GM19397 (cell line): ENCODE results near the gene ZFAND2A.
"Not testable (repeated sequence)": the region's sequence is repeated elsewhere in the genome, so short reads cannot be mapped to it uniquely, and the experiment has no call there.

Source experiments
- ATAC-seq: cut with Tn5 transposase; IDR thresholded peaks from one replicate; pipeline ENCODE4 v1.9.1; 2021; ENCODE audit warnings: mild to moderate bottlenecking, moderate library complexity; ENCODE audit not compliant: unreplicated experiment

ZFAND2A gene

DNA sequence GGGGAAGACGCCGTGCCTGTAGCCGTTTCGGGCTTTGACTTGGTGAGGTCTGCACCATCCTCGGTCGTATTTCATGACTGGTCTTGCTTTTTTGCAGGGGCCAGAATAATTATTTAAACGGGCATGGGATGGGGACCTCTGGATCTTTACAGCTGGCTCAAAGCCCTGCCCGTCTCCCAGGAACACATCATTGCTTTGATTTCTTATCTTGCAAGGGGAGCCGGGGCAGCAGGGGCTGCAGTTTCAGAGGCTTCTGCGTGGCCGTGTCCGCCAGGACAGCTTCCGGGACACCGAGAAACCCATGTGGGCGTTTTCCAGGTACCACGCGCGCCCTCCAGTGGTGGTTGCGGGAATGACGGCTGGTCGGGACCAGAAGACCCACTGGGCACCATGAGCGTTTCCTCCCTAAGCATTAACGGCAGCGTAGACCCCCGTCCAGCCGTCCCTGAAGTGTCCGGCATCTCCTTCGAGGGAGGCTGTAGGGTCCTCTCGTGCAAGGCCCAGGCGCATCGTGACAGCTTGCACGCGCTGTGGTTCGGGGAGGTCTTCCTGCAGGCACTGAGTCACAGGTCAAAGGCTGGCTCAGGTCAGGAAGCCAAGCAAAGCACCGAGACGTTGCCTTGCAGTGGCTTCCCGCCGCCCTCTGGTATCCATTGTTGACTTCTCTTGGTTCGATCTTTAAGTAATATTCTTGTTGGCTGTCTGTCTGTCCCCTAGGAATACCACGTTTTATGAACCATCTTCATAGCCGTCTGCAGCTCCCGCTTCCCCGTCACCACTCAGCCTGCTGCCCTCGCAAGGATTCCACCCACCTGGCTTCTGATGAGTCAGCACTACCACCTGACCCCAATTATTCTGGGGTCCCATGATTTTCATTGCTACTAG, 16.2 kb upstream of the ZFAND2A start:
- ATAC-seq: no peak

DNA sequence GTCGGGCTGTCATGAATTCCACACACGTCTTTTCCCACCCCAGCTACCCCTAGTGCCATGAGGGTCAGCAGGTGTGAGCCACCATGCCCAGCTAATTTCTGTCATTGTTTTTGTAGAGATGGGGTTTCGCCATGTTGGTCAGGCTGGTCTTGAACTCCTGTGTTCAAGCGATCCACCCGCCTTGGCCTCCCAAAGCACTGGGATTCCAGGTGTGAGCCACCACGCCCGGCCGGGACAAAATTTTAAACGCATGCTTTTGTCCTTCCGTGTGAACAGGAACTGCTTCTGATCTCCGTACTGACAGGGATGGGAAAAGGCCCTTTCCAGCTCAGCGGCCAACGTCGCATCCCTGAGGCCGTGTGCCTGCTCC, 15.6 kb upstream of the ZFAND2A start:
- no peak for ATAC-seq

DNA sequence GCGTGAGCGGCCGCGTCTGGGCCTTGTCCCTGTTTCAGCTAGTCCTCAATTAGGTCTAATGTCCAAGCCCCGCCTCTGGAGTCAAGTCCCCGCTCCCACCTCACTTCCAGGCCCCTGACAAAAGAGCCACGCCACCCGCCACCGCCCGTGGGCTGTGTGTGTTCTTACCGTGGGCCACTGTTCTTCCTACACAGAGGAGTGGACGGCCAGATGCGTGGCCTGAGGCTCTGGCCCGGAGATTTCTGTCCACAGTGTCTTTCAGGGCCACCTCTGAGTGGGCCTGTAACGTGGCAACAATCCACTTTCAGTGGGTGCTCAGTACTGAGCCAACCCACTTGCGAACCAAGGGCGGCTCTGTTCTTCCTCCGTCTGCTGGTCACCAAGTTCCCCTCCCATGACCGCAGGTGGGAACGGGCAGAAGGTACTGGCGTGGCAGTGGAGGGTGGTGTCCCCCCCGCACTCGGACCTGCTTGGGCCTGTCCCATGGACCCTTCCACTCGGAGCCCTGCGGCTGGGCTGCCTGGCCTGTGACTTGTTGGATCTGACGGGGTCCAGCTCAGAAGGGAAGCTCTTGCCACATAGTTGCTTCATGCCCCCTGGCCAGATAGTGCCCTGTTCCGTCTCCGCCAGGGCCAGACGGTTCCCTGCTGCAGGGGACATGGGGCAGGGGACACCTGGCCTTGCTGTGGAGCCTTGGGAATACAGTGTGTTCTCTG, 15.0 kb upstream of the ZFAND2A start:
- no peak for ATAC-seq

DNA sequence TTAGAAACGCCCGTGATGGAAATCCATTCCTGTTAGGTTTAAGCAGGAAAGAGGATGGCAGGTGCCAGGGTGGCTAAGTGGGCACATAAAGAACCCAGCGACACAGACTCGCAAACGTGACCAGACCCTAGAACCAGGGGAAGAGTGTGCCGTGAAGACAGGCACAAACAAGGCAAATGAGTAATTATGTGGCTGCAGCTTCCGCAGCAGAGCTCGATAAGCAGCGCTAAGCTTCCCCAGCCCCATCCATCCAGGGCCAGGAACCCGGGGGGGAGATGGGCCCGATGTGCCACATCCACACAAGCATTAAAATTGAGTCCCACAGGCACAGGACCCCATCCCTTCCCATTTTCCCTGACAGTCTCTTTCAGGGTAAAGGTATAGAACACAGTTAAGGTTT, 14.0 kb upstream of the ZFAND2A start:
- ATAC-seq: no peak

DNA sequence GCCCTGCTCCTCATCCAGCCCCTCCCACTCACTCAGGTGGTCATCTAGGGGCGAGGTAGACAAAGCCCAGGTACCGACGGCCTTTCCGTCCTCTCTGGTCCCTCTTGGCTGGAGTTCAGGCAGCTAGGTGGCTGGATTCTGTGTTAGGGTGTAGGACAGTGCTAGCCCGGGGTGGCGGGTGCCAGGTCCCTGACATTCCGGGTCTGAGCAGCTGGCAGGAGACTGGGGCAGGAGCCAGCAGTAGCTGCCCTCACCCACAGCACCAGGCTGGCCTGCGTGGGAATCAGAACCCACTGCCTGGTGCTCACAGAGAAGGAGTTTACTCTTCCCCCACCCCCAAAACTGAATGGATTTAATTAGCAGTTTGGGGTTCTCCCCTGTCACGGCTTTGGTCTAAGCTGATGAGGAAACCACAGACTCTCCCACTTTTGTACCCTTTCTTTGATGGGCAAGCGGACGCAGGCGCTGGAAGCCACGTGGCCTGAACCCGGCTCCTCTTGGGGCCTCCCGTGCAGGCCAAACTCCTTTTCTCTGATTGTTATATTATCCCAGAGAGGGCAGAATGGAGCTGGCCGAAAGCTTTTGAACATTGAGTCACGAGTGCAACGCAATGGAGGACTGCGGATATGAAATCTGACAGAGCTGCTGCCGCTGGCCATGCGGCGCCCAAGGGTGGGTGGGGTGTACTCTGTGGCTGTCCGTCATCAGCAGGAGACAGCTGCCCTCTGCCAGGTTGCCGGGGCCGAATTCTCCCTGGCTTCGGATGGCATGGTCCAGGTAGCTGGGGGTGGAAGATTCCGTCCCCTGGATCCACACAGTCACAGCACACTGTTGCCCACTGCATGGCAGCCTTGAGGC, 12.9 kb upstream of the ZFAND2A start:
- no peak for ATAC-seq

DNA sequence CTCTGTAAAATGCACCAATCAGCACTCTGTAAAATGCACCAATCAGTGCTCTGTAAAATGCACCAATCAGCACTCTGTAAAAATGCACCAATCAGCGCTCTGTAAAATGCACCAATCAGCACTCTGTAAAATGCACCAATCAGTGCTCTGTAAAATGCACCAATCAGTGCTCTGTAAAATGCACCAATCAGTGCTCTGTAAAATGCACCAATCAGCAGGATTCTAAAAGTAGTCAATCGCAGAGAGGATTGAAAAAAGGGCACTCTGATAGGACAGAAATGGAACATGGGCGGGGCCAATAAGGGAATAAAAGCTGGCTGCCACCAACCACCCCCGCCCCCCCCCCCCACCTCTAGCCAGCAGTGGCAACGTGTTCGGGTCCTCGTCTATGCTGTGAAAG, 11.5 kb upstream of the ZFAND2A start:
- not testable (repeated sequence) for ATAC-seq

DNA sequence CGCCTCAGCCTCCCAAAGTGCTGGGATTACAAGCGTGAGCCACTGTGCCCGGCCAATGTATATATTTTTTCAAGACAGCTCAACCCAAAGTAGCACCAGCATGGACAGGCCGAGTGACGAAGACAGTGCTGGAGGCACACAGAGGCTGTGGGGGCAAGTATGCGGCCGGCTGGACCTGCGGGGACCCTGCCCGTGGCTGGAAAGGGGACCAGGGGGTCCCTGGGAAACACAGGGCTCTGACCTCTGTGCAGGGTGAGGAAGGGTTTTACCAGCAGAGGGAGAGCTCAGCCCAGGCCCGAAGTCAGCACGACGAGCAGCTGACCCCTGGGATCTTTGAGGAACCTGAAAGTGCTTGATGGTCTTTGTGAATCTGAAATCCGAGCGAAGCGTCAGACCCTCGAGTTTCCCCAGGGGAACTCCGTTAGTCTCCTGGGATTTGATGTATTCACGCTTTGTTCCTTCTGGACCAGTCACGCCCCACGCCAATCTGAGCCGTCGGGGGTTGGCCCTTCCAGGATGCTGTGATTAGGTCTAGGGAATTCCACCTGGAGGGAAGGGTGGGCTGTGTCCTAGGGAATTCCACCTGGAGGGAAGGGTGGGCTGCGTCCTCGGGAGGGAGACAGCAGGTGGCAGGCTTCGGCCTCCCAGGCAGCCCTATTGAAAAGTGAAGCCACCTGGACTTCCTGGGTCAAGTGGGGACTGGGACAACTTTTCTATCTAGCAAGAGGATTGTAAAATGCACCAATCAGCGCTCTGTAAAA, 10.9 kb upstream of the ZFAND2A start:
- no peak for ATAC-seq

DNA sequence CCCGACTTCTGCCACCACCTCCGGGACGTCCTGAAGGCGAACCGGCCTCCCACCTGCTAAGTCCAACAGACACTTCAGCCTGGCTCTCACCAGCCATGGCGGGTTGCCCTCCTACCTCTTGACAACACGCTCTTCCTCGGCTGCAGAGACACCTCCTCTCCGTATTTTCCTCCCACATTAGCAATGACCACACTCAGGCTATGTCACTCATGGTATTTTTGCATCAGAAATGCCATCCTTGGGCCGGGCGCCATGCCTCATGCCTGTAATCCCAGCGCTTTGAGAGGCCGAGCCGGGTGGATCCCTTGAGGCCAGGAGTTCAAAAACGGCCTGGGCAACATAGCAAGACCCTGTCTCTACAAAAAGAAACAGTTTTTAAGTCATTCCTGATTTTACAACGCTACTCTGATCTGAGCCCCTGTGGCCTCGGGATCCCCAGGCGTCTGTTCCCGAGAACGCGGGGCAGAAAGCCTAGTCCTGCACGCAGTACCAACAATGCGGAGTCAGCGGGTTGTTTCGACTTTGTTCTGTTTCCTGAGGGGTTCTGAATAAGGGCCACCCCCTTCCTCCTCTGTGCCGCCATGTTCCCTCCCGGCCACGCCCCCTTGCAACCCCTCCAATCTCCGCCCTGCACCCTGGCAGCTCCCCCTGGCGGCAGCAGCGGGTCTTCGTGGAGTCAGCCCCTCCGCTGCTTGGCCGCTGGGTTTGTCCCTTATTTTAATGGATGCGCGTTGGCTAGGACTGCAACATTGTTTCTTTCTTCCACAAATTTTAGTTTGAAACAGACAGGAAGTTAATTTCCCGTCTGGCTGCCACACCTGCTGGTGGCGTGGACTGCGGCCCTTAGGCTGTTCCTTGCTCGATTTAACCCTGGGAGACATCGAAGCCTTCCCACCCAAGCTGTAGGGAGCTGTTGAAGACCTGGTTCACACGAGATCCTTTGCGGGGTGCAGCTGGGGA, 9.7 kb upstream of the ZFAND2A start:
- peak; percentile 89 for ATAC-seq

DNA sequence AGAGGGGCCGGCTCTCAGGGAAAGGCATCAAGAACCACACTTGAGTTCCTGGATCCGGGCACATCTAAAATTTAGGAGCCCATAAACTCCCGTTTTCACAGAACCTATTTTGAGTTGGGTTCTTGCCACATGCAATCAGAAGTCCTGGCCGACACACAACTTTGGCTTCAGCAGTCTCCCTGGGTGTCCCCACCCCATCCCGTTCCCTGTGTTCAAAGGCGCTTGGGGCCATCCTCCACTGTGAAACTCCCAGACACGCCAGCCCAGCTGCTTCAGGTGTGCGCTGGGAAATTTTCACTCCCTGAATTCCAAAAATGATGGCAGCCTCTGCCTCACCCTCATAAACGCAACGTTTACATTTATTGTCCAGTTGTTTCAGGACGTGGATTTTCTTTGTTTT, 8.4 kb upstream of the ZFAND2A start:
- ATAC-seq: no peak

DNA sequence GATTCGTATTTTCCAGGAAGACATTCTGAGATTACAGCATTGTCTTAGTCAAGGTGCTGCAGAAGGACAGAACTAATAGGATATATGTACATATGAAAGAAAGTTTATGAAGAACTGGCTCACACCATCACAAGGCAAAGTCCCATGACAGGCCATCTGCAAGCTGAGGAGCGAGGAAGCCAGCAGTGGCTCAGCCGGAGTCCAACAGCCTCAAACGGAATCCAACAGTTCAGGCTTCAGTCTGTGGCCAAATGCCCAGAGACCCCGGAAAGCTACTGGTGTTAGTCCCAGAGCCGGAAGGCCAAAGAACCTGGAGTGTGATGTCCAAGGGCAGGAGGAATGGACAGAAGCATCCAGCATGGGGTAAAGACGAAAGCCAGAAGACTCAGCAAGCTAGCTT, 4.4 kb upstream of the ZFAND2A start:
- no peak for ATAC-seq

DNA sequence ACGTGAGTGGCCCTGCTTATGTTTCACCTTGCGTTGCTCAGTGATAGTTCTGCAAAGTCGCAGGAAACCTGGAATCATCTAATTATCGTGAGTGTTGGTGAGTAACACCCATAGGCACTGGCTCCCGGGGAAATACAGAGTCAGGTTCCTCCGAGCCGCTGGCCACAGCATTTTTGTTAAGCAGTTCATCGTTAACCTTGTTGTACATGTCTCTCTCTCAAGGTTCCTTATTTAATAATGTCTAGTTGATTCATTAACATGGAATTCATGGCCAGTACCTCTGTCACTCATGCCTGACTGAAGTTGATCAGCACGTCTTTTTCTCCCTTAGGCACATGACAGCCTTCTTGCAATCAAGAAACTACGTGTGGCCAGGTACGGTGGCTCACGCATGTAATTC, 3.1 kb upstream of the ZFAND2A start:
- ATAC-seq: no peak

DNA sequence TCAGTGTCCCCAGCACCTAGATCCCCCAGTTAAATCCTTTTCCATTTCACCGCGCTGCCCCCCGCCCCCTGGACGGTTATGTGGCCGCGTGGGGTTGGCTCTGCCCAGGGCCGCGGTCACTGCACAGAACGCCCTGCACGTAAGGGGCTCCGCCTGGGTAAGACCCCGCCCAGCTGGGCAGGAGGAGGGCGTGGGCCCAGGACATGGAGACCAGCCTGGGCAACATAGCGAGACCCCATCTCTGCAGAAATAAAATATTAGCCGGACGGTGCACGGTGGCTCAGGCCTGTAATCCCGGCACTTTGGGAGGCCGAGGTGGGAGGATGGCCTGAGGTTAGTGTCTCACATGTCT, 650 bp upstream of the ZFAND2A start:
- ATAC-seq: no peak

DNA sequence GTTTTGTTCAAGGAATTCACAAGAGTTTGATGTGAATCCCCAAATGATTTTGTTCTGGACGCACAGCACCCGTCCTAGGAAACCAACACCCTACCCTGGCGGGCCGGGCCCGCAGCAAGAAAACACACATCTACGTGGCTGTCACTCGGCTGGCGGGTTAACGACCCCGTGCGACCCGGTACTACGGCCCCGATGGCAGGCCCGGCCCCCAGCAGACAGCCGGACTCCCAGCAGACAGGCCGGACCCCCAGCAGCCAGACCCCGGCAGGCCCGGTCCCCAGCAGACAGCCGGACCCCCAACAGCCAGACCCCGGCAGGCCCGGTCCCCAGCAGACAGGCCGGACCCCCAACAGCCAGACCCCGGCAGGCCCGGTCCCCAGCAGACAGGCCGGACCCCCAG, 765 bp downstream of the ZFAND2A start:
- ATAC-seq: not testable (repeated sequence)

DNA sequence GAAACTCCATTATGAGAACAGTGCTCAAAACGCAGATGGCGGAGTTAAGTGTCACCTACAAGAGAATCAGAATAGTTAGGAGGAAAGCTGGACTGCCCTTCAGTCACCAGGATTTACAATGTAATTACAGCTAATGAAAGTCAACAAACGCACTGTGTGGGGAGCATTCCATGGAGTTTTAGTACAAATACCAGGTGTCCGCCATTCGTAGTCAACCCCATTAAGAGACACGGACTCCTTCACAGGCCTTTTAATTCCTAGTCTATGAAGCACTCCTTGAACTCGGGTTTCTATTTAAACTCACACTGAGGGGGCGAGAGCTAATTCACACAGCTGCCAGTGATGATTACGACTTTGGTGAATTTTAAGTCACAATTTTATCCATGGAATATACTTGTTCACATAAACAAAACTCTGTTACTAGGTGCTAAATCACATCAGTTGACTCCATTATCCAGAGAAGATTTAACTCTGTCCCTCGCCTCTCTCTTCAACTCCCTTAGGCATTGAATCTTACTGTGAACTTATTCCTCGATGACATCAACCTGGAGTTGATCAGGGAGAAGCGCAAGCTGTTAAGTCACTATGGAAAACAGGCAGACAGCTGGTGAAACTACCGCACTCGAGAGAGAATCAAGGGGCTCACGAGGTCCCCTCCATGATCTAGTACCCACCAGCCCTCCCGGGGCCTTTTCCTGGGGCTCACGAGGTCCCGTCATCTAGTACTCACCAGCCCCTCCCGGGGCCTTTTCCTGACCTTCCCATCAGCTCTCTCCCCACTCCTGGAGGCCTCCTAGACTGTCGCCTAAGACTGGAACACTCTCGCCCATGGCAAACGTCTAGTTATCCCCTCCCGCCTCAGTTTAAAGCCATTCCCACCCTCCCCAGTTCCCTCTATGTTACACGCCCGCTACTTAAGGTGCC, 1.5 kb downstream of the ZFAND2A start:
- ATAC-seq: no peak

DNA sequence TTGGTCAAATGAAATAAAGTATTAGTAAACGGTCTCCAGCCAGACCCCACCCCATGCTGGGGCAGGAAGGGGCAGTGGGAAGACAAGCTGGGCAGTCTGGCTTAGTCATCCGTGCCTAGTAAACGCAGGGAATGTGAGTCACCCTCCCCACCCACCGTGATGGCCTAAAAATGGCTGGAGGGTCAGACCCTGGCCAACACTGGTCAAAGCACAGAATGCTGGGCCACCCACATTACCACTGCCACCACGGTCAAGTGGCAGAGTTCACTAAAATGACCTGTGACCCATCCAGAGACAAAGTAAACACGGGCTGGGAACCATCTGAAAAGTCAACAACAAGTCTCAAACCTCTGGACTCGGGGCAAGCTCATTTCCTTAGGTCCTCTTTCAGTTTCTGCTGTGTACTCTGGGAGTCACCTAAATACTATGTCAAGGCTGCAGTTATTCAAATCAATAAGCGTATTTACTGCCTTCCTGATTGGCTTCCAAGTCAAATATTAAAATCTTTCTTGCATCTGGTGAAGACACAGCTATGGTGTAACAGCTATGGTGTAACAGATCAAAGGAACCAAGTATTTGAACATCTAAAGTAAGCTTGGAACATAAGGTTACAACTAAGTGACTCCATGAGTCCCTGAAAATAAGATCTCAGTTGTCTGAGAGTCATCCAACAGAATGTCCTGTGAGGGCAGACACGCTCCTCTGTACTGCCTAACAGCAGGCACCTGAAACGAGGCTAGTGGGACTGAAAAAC, 3.0 kb downstream of the ZFAND2A start:
- ATAC-seq: no peak

DNA sequence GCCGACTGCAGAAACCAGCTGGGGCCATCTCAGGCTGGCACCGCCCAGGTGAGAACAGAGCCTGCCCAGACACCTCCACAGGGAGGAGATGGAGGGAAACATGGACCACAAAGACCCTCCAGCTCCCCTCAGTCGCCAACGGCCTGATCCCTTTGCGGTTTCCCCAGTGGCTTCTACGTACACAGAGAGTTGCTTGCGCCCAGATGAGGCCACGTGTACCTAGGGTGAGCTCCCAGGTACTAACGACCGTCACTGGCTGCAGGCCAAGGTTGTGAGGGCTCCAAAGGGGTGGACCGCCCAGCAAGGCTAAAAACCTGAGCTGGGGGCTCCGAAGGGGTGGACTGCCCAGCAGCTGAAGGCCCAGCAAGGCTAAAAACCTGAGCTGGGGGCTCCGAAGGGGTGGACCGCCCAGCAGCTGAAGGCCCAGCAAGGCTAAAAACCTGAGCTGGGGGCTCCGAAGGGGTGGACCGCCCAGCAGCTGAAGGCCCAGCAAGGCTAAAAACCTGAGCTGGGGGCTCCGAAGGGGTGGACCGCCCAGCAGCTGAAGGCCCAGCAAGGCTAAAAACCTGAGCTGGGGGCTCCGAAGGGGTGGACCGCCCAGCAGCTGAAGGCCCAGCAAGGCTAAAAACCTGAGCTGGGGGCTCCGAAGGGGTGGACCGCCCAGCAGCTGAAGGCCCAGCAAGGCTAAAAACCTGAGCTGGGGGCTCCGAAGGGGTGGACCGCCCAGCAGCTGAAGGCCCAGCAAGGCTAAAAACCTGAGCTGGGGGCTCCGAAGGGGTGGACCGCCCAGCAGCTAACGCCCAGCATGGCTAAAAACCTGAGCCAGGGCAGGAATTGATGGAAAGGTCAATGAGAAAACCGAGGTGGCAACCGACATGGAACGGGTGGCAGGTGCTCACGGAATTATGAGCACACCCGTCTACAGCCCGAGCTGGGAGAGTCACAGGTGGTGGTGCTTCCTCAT, 3.9 kb downstream of the ZFAND2A start:
- ATAC-seq: not testable (repeated sequence)
